CD4-positive, alpha-beta T cell treated with Interleukin-1 beta for 1 hour (primary cell): ENCODE results near the gene SMAD7.
"Not testable (repeated sequence)": the region's sequence is repeated elsewhere in the genome, so short reads cannot be mapped to it uniquely, and the experiment has no call there.

ENCODE experiments used
- DNase-seq, 2 donors: peaks; one replicate each; pipeline ENCODE4 v3.0.0-alpha.2; 2020 to 2022

SMAD7 gene

GRCh38 chr18:48876590-48876989 lies 74.2 kb downstream of the SMAD7 start:
- no peak for DNase-seq

GRCh38 chr18:48875942-48876511 lies 74.7 kb downstream of the SMAD7 start:
- no peak for DNase-seq

GRCh38 chr18:48875314-48875941 lies 75.3 kb downstream of the SMAD7 start:
- no peak for DNase-seq

GRCh38 chr18:48874701-48875162 lies 76.0 kb downstream of the SMAD7 start:
- DNase-seq, result no peak

GRCh38 chr18:48874233-48874632 lies 76.5 kb downstream of the SMAD7 start:
- no peak for DNase-seq

- no peak for DNase-seq
These were observed 78.3 kb downstream of the SMAD7 start for GRCh38 chr18:48872234-48873145.

- no peak for DNase-seq
These were observed 79.2 kb downstream of the SMAD7 start for GRCh38 chr18:48871391-48872166.

GRCh38 chr18:48870926-48871325 lies 79.8 kb downstream of the SMAD7 start:
- DNase-seq, result not testable (repeated sequence)
